Activated naive CD8-positive, alpha-beta T cell treated with anti-CD3 and anti-CD28 coated beads, Interleukin-2, amount 10 ng/mL, durations not matched to agents 7 days and 5 days (primary cell): ENCODE results near the gene HIF1A. TPM values are rescaled to one million over a fixed set of nuclear protein-coding genes. Genes with fewer than 3 reads are reported as not detected.

Source experiments
- ATAC-seq: fragments of 150-1000 bp; cut with Tn5 transposase; one replicate; pipeline ENCODE4 v1.10.0; 2021; ENCODE audit warnings: low read depth, moderate library complexity
- POLR2A ChIA-PET: fragments of 350-600 bp; sonication (Branson Sonifier 250); formaldehyde crosslinking; loops from one replicate; lab custom pipeline; 2021; ENCODE audit warnings: antibody characterized with exemption; lab: Charles Lee
- DNase-seq: peaks from one replicate; pipeline ENCODE4 v3.0.0; 2021
- H3K27ac Mint-ChIP-seq: one replicate; pipeline ENCODE4 v1.8.0; 2022; ENCODE audit warnings: mild to moderate bottlenecking, mixed read lengths
- H3K27me3 Mint-ChIP-seq: one replicate; pipeline ENCODE4 v1.8.0; 2022; ENCODE audit warnings: mild to moderate bottlenecking, moderate library complexity, mixed read lengths
- H3K36me3 Mint-ChIP-seq: one replicate; pipeline ENCODE4 v1.8.0; 2021; ENCODE audit warnings: mild to moderate bottlenecking, mixed read lengths
- H3K4me1 Mint-ChIP-seq: one replicate; pipeline ENCODE4 v1.8.0; 2021; ENCODE audit warnings: mixed read lengths
- H3K4me3 Mint-ChIP-seq: one replicate; pipeline ENCODE4 v1.8.0; 2022; ENCODE audit warnings: mild to moderate bottlenecking, moderate library complexity, mixed read lengths
- H3K9me3 Mint-ChIP-seq: one replicate; pipeline ENCODE4 v1.8.0; 2021; ENCODE audit warnings: mixed read lengths
- total RNA-seq, 2 experiments: library from RNA; stranded (reverse); gene quantifications; one replicate each; pipeline ENCODE4 v1.2.3, GENCODE V29; 2021

Gene HIF1A
- total RNA-seq, 2 experiments from 2014 or later = 119 to 128 TPM

DNA sequence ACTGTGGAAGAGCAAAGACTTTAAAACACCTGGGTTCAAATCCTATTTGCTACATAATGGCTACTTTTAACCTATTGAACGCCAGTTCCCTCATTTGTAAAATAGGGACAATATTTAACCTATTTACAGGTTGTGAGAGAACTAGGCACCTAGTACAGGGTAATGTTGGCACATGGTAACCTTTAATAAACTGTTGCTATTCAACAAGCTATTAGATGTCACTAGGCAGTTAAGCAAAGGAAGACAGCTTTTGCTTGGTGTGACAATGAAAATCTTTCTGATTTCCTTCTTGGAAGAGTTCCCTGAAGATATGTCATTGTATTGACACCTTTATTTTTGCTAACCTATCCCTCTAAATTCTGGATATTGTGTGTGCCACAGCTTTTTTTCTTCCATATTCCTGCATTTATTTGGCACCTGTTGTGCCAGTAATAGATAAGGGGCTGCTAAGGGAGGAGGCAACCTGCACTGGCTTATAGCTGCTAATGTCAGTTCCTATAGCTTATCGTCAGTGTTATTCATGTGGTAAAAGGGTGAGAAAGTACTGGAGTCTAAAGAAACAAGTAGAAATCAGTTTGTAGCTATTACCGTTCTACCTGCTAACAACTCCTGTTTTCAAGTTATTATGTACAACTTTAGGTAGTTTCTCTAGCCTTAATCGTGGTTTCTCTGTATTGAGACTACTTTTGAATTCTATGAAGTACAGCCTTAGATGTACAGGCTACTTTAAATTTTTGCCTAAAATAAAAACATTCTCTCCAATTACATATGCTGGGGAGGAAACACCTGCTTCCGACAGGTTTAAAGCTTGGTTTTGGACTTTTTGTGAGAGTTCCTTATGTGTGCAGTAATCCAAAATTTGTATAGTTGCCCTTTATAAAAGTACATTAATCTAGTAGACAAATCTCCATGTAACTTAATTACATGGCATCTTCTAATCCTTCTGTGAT, 24.3 kb downstream of the HIF1A start:
- POLR2A ChIA-PET = interaction anchor here (0.6 to 2.9 kb wide), 6 partner anchors 22 to 241 kb away, joined by 3 to 18 read pairs (median 4); partner anchors contain the start of gene HIF1A
- peak overlapping the region; percentile 76 for H3K27ac Mint-ChIP-seq
- peaks cover 12% of the 10 kb centered on the region for H3K36me3 Mint-ChIP-seq
- peak overlapping the region; percentile 58 for H3K4me3 Mint-ChIP-seq
- no peaks in the 10 kb centered on the region for H3K27me3 Mint-ChIP-seq
- peaks cover 54% of the 10 kb centered on the region for H3K4me1 Mint-ChIP-seq
- no peak for DNase-seq
- ATAC-seq = peak; percentile 70
- no peaks in the 10 kb centered on the region for H3K9me3 Mint-ChIP-seq

- no peaks in the 10 kb centered on the region for H3K9me3 Mint-ChIP-seq
- H3K27ac Mint-ChIP-seq = peak overlapping the region; percentile 76
- peak overlapping the region; percentile 58 for H3K4me3 Mint-ChIP-seq
- POLR2A ChIA-PET = interaction anchor here (0.9 to 2.9 kb wide), 4 partner anchors 25 to 241 kb away, joined by 3 to 18 read pairs (median 3); partner anchors contain the start of gene HIF1A
- no peaks in the 10 kb centered on the region for H3K27me3 Mint-ChIP-seq
- DNase-seq (no peak), ATAC-seq (no peak)
- peaks cover 57% of the 10 kb centered on the region for H3K4me1 Mint-ChIP-seq
- H3K36me3 Mint-ChIP-seq = peaks cover 16% of the 10 kb centered on the region
Observed at GRCh38 chr14:61720294-61720661, 25.0 kb downstream of the HIF1A start.

DNA sequence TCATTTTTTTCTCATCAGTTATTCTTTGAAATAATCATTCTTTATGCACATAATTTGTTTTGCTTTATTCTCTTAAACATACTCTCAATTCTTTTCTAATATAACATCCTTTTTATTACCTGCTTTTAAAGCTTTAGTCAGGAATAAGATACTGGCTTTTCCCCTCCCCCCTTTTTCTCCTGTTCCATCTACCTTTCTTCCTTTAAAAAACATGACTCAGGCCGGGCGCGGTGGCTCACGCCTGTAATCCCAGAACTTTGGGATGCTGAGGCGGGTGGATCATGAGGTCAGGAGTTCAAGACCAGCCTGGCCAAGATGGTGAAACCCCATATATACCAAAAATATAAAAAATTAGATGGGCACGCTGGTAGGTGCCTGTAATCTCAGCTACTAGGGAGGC, 25.4 kb downstream of the HIF1A start:
- DNase-seq (no peak), ATAC-seq (no peak)
- Mint-ChIP-seq H3K27me3 (no peaks in the 10 kb centered on the region), H3K27ac (no peak overlapping the region), H3K36me3 (peaks cover 16% of the 10 kb centered on the region), H3K4me3 (no peak overlapping the region), H3K9me3 (no peaks in the 10 kb centered on the region), H3K4me1 (peaks cover 55% of the 10 kb centered on the region)
- POLR2A ChIA-PET = interaction anchor here (1.4 to 2.9 kb wide), 2 partner anchors 25 to 216 kb away, joined by 3 to 18 read pairs; partner anchors contain the start of gene HIF1A

DNA sequence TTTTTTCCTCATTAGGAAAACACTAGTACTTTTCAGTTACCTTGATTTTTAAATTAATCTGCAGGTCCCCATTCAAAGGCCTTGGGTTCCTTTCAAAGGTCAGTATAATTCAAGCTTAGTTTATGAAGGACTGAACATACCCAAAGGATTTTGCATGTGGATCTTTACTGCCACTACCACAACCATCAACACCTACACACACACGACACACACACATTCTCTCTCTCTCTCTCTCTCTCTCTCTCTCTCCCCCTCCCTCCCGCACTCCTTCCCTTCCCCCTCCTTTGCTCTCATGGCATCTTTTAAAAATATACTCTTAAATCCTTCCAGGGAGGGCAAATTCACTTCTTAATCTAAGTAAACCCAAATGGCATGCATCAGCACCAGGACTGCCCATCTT, 28.8 kb downstream of the HIF1A start:
- Mint-ChIP-seq H3K36me3 (peaks cover 31% of the 10 kb centered on the region), H3K4me3 (no peak overlapping the region), H3K9me3 (no peaks in the 10 kb centered on the region), H3K27ac (peak overlapping the region; percentile 56), H3K27me3 (no peaks in the 10 kb centered on the region), H3K4me1 (peaks cover 50% of the 10 kb centered on the region)
- ATAC-seq (no peak), DNase-seq (no peak)
- POLR2A ChIA-PET = no interaction called here

DNA sequence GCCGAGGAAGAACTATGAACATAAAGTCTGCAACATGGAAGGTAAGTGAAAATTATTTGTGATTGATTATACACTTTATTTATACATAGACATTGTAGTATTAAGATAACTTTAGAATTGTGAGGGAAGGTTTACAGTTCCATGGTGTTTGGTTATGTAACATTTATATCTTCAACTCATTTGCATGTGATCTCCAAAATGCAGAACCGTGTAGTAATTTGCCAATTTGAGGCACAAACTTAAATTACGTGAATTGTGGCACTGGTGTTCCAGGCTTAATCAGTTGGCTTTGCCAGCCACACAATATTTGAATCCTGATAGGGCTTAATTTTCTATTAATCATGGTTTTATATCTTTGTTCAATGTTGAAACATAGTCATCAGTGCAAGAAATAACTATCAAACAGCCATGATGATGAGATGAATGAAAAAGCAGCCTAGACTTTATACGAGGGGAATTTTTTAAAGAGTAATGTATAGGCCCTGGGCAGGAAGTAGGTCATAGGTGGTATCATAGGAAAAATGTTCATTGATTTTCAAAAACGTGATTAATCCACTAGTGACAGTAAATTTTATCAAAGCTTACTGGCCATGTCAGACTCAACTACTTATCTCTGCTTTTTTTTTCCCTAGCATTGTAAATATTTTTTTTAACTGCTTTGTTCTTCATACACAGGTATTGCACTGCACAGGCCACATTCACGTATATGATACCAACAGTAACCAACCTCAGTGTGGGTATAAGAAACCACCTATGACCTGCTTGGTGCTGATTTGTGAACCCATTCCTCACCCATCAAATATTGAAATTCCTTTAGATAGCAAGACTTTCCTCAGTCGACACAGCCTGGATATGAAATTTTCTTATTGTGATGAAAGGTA, 31.7 kb downstream of the HIF1A start:
- Mint-ChIP-seq H3K36me3 (peaks cover 38% of the 10 kb centered on the region), H3K27me3 (no peaks in the 10 kb centered on the region), H3K4me3 (no peak overlapping the region), H3K9me3 (no peaks in the 10 kb centered on the region), H3K4me1 (peaks cover 53% of the 10 kb centered on the region), H3K27ac (peak overlapping the region; percentile 11)
- DNase-seq (no peak), ATAC-seq (peak; percentile 19)
- POLR2A ChIA-PET = no interaction called here

GRCh38 chr14:61730756-61731373, 35.6 kb downstream of the HIF1A start:
- H3K36me3 Mint-ChIP-seq = peaks cover 43% of the 10 kb centered on the region
- no peaks in the 10 kb centered on the region for H3K27me3 Mint-ChIP-seq
- peak overlapping the region; percentile 24 for H3K27ac Mint-ChIP-seq
- POLR2A ChIA-PET = interaction anchor here (0.8 kb wide), 1 partner anchor 205 kb away, joined by 3 read pairs; no protein-coding TSS in a partner anchor
- H3K4me3 Mint-ChIP-seq = no peak overlapping the region
- no peaks in the 10 kb centered on the region for H3K9me3 Mint-ChIP-seq
- ATAC-seq (no peak), DNase-seq (no peak)
- H3K4me1 Mint-ChIP-seq = peaks cover 44% of the 10 kb centered on the region

GRCh38 chr14:61733972-61734371, 38.7 kb downstream of the HIF1A start:
- Mint-ChIP-seq H3K27ac (no peak overlapping the region), H3K4me3 (no peak overlapping the region), H3K4me1 (peaks cover 33% of the 10 kb centered on the region), H3K36me3 (peaks cover 47% of the 10 kb centered on the region), H3K9me3 (no peaks in the 10 kb centered on the region), H3K27me3 (no peaks in the 10 kb centered on the region)
- ATAC-seq (no peak), DNase-seq (no peak)
- POLR2A ChIA-PET = interaction anchor here (1.1 kb wide), 1 partner anchor 12 kb away, joined by 3 read pairs; no protein-coding TSS in a partner anchor

DNA sequence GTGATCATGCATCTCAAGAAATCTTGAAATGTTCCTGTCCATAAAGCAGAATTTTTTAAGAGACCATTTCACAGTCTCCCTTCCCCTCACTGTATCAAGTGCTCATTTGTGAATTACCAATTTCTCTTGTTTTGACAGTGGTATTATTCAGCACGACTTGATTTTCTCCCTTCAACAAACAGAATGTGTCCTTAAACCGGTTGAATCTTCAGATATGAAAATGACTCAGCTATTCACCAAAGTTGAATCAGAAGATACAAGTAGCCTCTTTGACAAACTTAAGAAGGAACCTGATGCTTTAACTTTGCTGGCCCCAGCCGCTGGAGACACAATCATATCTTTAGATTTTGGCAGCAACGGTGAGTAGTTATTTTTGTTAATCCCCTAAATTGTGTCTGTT, 41.4 kb downstream of the HIF1A start:
- POLR2A ChIA-PET = no interaction called here
- Mint-ChIP-seq H3K36me3 (peaks cover 44% of the 10 kb centered on the region), H3K4me3 (no peak overlapping the region), H3K27ac (peak overlapping the region; percentile 54), H3K9me3 (no peaks in the 10 kb centered on the region), H3K4me1 (peaks cover 18% of the 10 kb centered on the region), H3K27me3 (no peaks in the 10 kb centered on the region)
- ATAC-seq = no peak
- DNase-seq = no peak

DNA sequence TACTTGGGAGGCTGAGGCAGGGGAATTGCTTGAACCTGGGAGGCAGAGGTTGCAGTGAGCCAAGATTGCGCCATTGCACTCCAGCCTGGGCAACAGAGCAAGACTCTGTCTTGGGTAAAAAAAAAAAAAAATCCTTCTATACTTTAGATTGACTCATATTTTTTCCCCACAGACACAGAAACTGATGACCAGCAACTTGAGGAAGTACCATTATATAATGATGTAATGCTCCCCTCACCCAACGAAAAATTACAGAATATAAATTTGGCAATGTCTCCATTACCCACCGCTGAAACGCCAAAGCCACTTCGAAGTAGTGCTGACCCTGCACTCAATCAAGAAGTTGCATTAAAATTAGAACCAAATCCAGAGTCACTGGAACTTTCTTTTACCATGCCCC, 42.6 kb downstream of the HIF1A start:
- no peaks in the 10 kb centered on the region for H3K9me3 Mint-ChIP-seq
- H3K4me3 Mint-ChIP-seq = no peak overlapping the region
- peaks cover 18% of the 10 kb centered on the region for H3K4me1 Mint-ChIP-seq
- no peak overlapping the region for H3K27ac Mint-ChIP-seq
- ATAC-seq (no peak), DNase-seq (no peak)
- POLR2A ChIA-PET = no interaction called here
- H3K36me3 Mint-ChIP-seq = peaks cover 46% of the 10 kb centered on the region
- H3K27me3 Mint-ChIP-seq = no peaks in the 10 kb centered on the region

DNA sequence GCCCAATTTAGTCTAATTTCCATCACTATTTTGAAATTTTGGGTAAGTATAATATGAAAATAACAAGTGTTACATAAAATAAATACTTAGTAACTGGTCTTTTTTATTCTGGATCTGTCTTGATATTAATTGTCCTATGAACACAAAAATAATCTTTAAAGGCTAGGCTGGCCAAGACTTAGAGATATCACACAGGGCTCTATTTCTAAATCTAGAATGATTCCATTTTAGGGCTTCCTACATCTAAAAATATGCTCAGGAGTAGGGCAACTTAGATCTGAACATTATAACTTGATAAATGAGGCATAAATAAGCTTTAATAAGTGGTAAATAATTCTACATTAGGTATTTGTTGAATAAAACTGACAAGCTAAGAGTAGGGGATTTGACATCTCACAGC, 43.8 kb downstream of the HIF1A start:
- DNase-seq = no peak
- no peak for ATAC-seq
- POLR2A ChIA-PET = interaction anchor here (1.0 kb wide), 1 partner anchor 44 kb away, joined by 3 read pairs; the partner anchor contains the start of gene HIF1A
- Mint-ChIP-seq H3K27me3 (no peaks in the 10 kb centered on the region), H3K36me3 (peaks cover 46% of the 10 kb centered on the region), H3K9me3 (no peaks in the 10 kb centered on the region), H3K27ac (peak overlapping the region; percentile 13), H3K4me1 (peaks cover 18% of the 10 kb centered on the region), H3K4me3 (no peak overlapping the region)

DNA sequence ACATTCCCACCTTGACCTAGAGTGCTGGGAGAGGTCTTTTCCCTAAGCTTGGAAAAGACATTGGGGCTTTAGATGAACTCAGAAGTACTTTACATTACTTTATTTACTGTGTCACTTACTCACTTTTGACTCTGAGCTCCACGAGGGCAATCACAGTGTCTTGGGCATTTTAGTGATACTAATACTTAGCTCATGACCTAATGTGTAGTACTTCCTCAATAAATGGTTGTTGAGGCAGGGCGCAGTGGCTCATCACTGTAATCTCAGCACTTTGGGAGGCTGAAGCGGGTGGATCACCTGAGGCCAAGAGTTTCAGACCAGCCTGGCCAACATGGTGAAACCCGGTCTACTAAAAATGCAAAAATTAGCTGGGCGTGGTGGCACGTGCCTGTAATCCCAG, 47.1 kb downstream of the HIF1A start:
- peaks cover 42% of the 10 kb centered on the region for H3K36me3 Mint-ChIP-seq
- DNase-seq = no peak
- H3K9me3 Mint-ChIP-seq = no peaks in the 10 kb centered on the region
- no peak for ATAC-seq
- no peak overlapping the region for H3K4me3 Mint-ChIP-seq
- H3K27ac Mint-ChIP-seq = no peak overlapping the region
- peaks cover 31% of the 10 kb centered on the region for H3K4me1 Mint-ChIP-seq
- POLR2A ChIA-PET = interaction anchor here (1.2 kb wide), 1 partner anchor 20 kb away, joined by 3 read pairs; the partner anchor contains the start of gene SNAPC1
- no peaks in the 10 kb centered on the region for H3K27me3 Mint-ChIP-seq

DNA sequence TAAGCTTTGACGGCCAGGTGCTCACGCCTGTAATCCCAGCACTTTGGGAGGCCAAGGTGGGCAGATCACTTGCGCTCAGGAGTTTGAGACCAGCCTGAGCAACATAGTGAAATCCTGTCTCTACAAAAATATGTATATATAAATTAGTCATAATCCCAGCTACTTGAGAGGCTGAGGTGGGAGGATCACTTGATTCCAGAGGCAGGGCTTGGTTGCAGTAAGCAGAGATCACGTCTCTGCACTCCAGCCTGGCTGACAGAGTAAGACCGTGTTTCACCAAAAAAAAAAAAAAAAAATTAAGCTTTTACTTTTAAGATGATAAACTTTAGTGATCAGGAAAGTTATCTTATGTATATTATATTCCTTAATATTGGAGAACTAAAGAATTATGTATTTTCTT, 48.9 kb downstream of the HIF1A start:
- Mint-ChIP-seq H3K9me3 (no peaks in the 10 kb centered on the region), H3K4me3 (no peak overlapping the region), H3K36me3 (peaks cover 46% of the 10 kb centered on the region), H3K4me1 (peaks cover 34% of the 10 kb centered on the region), H3K27me3 (no peaks in the 10 kb centered on the region), H3K27ac (no peak overlapping the region)
- POLR2A ChIA-PET = interaction anchor here (2.9 kb wide), 1 partner anchor 15 kb away, joined by 6 read pairs; no protein-coding TSS in a partner anchor
- ATAC-seq = no peak
- no peak for DNase-seq
